ENCODE data around the gene TM2D1.

Gene TM2D1

GRCh38 chr1:61647142-61647541 lies 77.8 kb downstream of the TM2D1 start:
- ChIA-PET CTCF (no interaction called here), POLR2A (no interaction called here)
- no peak overlapping the region for H3K4me3 ChIP-seq (ENCODE audit: low read depth, low read length)
- TF ChIP-seq, protein P1, sequence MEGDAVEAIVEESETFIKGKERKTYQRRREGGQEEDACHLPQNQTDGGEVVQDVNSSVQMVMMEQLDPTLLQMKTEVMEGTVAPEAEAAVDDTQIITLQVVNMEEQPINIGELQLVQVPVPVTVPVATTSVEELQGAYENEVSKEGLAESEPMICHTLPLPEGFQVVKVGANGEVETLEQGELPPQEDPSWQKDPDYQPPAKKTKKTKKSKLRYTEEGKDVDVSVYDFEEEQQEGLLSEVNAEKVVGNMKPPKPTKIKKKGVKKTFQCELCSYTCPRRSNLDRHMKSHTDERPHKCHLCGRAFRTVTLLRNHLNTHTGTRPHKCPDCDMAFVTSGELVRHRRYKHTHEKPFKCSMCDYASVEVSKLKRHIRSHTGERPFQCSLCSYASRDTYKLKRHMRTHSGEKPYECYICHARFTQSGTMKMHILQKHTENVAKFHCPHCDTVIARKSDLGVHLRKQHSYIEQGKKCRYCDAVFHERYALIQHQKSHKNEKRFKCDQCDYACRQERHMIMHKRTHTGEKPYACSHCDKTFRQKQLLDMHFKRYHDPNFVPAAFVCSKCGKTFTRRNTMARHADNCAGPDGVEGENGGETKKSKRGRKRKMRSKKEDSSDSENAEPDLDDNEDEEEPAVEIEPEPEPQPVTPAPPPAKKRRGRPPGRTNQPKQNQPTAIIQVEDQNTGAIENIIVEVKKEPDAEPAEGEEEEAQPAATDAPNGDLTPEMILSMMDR (IDR thresholded peaks at IDR 0.05; ENCODE audit: insufficient read depth, low read length, missing control alignments), result no peak
- DNase-seq (ENCODE audit: low read depth, low spot score), result no peak

DNA sequence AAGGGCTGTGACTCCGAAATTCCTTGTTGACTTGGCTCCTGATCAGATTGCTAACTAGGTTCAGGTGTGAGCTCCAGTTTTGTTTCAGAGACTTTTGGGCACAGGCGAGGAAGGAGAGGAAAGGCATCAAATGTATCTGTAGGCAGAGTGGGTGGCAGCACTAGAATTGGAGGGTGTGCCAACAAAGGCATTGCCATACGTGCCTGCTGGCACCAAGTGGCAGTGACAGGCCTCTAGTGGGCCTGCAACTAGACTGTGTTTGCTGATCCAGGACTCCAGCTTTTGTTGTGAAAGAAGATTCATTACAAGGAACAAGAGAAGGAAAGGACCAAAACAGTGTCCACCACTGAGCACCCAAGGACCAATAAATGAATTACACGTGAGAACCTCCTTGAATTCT lies 79.5 kb downstream of the TM2D1 start:
- ChIA-PET POLR2A (no interaction called here), CTCF (no interaction called here)
- DNase-seq (ENCODE audit: low read depth, low spot score), result no peak
- H3K4me3 ChIP-seq (ENCODE audit: low read depth, low read length), result no peak overlapping the region
- TF ChIP-seq, protein P1 (IDR thresholded peaks at IDR 0.05; ENCODE audit: insufficient read depth, low read length, missing control alignments), result no peak

GRCh38 chr1:61644303-61644702 lies 80.6 kb downstream of the TM2D1 start:
- ChIA-PET POLR2A (no interaction called here), CTCF (interaction anchor here (1.4 to 1.6 kb wide), 2 partner anchors 14 to 209 kb away, joined by 4 to 5 read pairs; no protein-coding TSS in a partner anchor)
- H3K4me3 ChIP-seq (ENCODE audit: low read depth, low read length), result no peak overlapping the region
- no peak for DNase-seq (ENCODE audit: low read depth, low spot score)
- TF ChIP-seq, protein P1 (IDR thresholded peaks at IDR 0.05; ENCODE audit: insufficient read depth, low read length, missing control alignments), result no peak

GRCh38 chr1:61642475-61643232 lies 82.3 kb downstream of the TM2D1 start:
- CTCF ChIA-PET, result interaction anchor here (1.4 kb wide), 1 partner anchor 10 kb away, joined by 6 read pairs; no protein-coding TSS in a partner anchor
- H3K4me3 ChIP-seq (ENCODE audit: low read depth, low read length), result no peak overlapping the region
- DNase-seq (ENCODE audit: low read depth, low spot score), result no peak
- TF ChIP-seq, protein P1 (IDR thresholded peaks at IDR 0.05; ENCODE audit: insufficient read depth, low read length, missing control alignments), result no peak
- POLR2A ChIA-PET, result no interaction called here

GRCh38 chr1:61641578-61642336 lies 83.2 kb downstream of the TM2D1 start:
- TF ChIP-seq, protein P1 (IDR thresholded peaks at IDR 0.05; ENCODE audit: insufficient read depth, low read length, missing control alignments), result peak; percentile 67
- no peak overlapping the region for H3K4me3 ChIP-seq (ENCODE audit: low read depth, low read length)
- CTCF ChIA-PET, result interaction anchor here (1.0 to 1.4 kb wide), 2 partner anchors 10 to 592 kb away, joined by 4 to 6 read pairs; no protein-coding TSS in a partner anchor
- DNase-seq (ENCODE audit: low read depth, low spot score), result no peak
- POLR2A ChIA-PET, result no interaction called here

Data from AG04449 (cell line).